ENCODE measurements around the gene DNHD1.
"Not testable (repeated sequence)": the region's sequence is repeated elsewhere in the genome, so short reads cannot be mapped to it uniquely, and the experiment has no call there.

Gene DNHD1

DNA sequence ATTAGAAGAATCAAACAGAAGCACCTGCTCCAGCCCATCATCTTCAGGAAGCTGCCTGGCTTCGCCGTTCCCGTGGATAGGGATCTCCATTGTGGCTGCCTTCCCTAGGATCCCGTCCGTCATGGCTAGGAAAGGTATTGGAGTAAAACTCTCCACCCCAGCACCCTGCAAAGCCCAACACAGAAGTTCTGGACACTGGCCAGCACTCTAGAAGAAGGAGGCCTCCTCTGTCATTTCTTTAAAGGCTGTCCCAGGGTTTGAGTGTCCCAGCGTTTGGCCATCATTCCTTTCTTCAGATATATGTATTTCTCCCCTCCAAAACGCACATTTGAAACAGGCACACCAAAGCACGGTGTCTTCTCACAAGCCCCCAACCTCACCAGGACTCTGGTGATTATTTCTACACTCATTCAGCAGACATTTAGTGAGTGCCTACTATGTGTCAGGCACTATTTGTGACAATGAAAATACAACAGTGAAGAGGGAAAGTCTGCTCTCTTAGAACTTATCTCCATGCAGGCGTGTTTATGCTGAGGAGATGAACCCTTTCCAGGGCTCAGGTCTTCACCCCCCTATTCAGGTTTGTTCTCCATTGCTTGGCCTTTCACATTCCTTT is 16.7 kb upstream of the DNHD1 start:
- no peak for DNase-seq

DNA sequence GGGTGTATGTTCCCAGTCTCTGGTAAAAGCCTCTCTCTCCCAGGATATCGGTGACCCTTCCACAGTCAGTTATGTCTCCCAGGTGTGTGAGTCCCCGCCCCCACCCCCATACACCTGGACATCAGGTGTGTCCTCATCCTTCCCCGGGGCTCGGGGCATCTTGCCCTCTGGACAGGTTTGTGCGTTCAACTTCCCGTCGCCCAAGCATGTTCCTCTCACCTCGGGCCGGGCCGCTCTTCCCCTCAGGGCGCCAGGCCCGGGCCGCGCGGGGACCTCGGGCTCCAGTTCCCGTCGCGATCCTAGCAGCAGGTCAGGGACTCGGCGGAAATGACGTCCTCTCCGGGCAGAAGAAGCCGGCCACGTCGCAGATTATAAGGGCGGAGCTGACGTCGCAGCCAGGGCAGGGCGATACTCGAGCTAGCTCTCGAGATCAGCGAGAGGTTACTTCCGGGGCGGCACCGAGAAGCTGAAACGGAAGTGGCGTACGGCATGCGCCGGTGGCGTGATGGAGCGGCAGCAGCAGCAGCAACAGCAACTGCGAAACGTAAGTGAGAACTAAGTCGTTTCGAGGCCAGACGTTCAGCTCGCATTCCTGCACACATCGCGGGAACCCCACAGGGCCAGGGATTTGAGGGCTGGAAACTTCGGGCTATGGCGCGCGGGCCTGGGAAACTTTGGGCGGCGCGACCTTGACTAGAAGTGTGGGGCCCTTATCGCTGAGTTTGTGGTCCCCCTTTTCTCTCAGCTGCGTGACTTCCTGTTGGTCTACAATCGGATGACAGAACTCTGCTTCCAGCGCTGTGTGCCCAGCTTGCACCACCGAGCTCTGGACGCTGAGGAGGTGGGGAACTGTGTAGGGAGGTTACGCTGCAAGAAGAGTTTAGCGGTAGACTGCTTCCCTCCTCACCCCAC is 15.8 kb upstream of the DNHD1 start, which contains the start of the genes ARFIP2 and TIMM10B:
Gene ARFIP2 (minus strand): TSS at position 320 of the 912 bp plus-strand sequence. CDS start 910 bp downstream, outside the sequence.
Gene TIMM10B (plus strand): TSS at position 490 of the 912 bp plus-strand sequence. CDS start 16 bp downstream, at position 506.
- peak; percentile 99 for DNase-seq

DNA sequence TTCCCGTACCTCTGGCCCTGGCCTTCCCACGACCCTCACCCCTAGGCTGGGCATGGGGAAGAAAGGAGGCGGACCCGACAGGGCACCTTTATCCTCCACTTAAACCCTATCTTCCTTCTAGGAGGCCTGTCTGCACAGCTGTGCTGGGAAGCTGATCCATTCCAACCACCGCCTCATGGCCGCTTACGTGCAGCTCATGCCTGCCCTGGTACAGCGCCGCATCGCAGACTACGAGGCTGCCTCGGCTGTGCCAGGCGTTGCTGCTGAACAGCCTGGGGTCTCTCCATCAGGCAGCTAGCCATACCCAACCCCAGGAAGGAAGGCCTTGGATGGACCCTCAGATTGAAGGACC is 15.2 kb upstream of the DNHD1 start:
- DNase-seq, result no peak

DNA sequence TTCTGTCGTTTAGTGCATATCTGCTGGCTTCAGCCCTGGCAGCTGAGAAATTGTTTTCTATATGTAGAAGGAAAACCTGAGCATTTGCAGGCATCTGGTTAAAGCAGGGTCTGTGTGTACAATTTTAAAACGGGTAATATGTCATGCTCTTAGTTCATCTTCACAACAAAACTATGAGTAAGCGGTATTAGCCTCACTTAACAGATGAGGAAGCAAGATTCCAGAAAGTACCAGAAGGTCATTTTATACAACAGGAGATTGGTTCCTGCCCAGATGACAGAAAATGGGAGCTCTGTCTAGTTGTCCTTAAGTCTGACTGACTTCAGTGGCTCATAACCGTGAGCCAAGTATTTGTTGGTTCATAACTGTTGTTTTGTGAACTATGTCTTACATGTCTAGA is 14.6 kb upstream of the DNHD1 start:
- no peak for DNase-seq

DNA sequence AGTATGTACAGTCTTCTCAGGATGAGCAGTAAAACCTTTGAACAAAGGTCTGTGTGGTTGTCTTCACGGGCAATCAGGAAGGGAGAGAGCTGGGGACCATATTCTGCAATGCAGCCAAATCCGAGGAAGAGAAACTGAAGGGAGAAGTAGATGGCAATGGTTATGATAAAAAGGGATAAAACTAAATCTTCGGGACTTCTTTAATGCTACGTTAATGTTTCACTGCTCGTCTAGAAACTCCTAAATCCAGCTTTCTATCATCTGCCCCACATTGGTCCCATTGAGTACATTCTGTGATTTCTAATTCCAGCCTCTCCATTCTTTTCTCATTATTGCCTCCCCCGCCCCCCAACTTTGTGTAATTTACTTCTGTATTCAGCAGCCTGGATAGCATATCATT is 14.1 kb upstream of the DNHD1 start:
- no peak for DNase-seq

DNA sequence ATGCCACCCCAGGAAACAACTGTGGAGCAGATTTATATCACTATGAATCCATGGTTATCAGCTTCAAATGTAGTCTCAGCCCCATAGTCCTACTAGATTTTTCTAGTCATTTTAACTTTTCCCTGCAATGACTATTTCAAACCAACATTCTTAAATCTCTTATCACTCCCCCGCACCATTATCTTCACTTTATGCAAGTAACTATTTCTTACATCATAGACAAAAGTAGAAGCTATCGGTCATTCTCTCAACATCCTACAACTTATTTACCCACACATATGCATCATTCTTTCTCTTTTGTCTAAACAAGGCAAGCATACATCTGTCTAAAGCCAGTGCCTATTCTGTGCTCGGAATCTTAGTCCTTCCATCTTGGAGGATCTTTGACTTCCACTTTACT is 11.4 kb upstream of the DNHD1 start:
- DNase-seq, result no peak

DNA sequence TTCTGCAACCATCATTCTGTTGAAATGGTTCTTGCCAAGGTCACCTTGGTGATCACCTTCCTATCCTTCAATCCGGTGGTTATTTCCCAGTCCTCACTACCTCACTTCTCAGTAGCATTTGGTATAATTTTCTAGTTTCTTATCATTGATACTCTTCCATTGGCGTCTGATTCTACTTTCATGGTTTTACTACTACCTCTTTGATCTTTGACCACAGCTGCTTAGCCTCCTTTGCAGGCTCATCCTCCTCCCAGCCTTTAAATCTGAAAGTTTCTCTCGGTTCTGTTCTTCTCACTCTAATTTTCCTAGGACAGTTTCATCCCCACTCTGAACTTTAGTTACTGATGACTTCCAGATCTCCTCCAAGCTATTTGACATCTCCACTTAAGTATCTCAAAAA is 10.8 kb upstream of the DNHD1 start:
- no peak for DNase-seq

DNA sequence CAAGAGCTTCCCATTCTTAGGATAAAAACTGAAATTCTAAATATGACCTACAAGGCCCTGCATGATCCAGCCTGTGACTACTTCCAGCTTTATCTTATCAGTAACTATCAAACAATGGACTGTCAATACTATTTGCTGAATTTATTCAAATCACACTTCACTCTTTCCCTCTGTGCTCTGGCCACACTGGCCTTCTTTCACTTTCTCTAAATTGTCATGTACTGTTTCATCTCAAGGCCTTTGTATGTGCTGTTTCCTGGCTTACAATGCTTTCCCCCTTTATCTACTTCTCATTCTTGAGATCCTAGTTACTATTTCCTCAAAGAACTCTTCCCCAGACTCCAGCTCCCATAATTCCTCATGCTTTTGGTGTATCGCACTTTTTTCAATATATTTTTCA is 10.1 kb upstream of the DNHD1 start:
- no peak for DNase-seq

DNA sequence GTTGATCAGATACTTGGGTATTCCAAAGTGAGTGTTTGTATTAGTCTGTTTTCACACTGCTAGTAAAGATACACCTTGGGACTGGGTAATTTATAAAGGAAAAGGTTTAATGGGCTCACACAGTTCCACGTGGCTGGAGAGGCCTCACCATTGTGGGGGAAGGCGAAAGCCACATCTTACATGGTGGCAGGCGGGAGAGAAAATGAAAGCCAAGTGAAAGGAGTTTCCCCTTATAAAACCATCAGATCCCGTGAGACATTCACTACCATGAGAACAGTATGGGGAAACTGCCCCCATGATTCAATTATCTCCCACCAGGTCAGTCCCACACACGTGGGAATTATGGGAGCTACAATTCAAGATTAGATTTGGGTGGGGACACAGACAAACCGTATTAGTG is 8.7 kb upstream of the DNHD1 start:
- no peak for DNase-seq

DNA sequence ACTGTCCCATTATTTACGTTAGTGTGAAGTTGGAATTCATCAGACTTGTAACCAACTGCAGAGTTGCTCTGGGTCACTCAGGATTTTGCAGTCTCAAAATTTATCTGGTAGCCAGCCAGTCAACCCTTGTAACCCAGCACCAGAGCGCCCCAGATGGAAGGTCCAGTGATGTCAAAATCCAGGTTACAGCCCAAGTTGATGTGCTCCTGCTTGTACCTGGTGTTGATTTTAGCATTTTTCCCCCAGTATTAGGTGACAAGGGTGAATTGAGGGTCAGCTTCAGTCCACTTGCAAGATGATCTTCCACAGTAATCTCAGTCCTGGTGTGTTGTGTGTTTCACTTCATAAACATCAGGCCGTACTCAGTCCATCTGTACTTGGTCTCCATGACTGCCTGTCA is 8.3 kb upstream of the DNHD1 start:
- DNase-seq, result no peak

DNA sequence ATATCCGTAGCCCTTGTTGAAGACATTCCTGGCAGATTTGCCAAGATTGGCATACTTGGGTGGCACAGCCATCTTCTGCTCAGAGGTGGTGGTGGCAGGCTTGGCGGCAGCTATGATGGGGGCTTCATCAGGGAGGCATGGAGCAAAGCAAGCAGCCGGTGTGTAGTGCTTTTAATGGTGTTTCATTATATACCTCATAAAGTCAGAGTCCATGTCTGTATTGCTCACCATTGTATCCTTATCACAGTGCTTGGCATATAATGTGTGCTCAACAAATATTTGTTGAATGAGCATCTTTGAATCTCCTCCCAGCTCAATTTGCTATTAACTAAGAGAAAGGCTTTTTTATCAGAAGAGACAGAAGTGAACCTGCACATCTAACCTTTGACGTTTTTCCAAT is 7.8 kb upstream of the DNHD1 start:
- no peak for DNase-seq

DNA sequence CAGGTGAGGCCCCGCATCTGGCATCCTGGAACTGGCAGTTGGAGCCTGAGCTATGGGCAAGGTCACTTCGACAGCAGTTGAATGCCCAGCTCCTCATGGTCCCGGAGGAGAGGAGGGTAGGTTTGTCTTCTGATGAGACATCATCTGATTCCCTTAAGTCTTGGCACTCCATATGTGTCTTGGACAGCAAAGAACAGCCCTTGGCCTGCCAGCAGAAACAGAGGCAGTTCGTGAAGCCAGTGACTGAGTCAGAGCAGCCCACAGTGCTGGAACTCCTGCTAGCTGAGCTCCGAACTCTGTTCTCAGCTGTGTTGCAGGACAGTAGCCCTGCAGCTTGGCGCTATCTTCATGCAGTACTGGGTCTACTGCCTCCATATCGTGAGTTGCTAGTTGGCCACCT is 1.0 kb downstream of the DNHD1 start:
- no peak for DNase-seq

DNA sequence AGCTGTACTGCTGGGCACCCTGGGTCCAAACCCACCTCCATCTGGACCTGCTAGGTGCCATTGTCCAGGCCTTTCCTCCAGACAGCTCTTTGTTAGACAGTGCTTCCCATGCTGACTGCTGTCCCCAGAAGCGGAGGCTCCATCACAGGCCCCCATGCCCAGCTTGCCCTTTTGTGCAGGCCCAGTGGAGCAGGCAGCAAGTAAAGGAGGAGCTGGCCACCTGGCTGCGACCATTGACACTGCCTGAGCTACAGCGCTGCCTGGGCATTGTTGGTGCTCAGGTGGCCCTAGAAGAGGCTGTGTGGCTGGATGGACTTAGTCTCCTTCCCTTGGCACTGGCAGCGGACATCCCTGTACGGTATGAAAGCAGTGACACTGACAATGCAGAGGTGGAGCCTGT is 1.5 kb downstream of the DNHD1 start:
- no peak for DNase-seq

DNA sequence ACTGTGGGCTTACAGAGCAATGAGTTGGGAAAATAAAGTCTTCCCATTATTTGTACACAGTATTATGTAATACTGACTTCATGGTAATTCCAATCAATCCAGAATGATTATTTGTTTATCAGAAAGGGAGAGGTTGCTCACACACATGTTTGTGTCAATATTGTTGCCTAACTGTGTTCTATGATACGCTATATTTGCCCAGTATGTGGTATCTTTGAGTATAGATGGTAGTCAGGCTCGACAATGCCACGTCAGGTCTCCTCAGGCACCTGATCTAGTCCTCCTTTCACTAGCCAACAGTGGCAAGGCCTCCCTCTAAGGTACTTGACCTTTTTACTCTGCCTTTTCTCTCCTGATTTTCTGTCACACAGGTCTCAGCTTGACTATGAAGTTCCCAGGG is 5.3 kb downstream of the DNHD1 start:
- no peak for DNase-seq

DNA sequence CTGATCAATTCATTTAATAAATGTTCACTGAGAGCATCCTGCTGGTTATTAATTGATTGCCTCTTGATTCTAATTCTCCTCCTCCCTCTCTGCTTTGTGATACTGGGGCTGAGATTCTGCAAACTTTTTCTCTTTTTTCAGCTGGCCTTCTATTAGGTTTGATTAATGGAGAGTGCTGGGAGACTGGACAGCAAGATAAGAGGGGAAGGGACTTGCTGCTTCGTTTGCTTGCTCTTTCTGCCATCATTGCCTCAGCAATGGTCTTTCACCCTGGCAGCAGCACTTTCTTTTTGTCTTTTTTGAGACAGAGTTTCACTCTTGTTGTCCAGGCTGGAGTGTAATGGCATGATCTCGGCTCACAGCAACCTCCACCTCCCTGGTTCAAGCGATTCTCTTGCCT is 7.1 kb downstream of the DNHD1 start:
- DNase-seq, result no peak

DNA sequence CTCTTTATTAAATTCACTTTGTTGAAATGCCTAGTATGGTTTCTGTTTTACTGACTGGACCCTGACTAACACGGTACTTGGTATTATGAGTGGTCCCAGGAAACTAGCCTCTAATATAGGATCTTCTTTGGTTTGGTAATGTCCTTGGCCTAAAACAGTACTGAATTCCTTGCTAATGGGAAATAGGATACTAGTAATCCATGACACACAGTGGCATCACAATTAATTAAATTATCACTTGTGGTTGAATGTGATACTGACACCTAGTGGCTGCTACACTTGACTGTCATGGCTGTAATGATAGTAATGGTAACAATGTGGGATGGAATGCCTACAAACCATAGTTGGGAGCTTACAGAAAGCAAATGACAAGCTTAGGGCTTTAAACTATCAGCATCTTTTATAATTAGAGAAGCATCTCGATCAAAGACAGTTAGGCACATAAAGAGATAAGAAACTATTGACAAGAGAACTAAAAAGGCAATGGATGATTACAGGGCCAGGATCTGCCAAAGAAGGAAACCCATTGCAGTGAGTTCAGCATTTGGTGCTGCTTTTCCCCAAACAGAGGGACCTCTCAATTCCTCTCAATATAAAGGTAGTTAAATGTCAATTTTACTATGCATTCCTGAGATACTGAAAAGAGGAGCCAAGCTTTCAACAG is 8.6 kb downstream of the DNHD1 start:
- no peak for DNase-seq

DNA sequence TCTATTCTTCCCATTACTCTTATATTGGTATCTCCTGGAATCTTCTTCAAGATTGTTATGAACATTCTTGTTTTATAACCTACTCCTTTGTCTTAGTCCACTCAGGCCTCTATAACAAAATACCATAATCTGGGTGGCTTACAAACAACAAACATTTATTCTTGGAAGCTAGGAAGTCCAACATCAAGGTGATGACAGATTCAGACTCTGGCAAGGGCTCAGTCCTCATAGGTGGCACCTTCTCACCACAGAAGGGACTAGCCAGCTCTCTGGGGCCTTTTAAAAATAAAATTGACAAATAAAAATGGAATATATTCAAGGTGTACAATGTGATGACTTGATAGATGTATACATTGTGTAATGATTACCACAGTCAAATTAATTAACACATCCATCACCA is 19.8 kb downstream of the DNHD1 start:
- DNase-seq, result no peak

DNA sequence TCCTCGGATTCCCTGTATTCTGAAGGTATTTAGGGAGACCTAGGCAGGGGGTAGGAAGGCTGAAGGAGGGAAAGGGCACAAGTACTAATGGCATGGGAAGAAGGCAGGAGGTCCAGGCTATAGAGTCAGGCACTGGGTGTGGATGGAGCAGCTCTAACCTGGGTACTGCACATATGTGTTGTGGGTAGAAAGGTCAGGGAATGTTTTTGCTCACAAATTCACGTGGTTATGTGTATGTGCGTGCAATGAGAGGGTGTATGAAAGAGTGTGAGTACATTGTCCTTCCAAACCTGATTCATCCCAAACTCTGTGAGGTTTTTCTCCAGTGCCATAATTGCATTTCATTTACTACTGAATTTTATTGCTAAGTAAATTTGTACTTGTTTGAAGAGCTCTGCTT is 23.2 kb downstream of the DNHD1 start:
- DNase-seq, result no peak

DNA sequence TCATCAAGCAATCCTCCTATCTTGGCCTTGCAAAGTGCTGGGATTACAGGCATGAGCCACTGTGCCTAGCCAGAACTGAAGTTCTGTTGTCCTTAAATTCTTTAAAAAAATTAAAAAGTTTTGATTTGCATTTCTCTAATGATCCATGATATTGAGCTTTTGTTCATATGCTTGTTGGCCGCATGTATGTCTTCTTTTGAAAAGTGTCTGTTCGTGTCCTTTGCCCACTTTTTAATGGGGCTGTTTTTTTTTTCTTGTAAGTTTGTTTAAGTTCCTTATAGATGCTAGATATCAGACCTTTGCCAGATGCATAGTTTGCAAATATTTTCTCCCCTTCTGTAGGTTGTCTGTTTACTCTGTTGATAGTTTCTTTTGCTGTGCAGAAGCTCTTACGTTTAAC is 24.9 kb downstream of the DNHD1 start:
- not testable (repeated sequence) for DNase-seq

DNA sequence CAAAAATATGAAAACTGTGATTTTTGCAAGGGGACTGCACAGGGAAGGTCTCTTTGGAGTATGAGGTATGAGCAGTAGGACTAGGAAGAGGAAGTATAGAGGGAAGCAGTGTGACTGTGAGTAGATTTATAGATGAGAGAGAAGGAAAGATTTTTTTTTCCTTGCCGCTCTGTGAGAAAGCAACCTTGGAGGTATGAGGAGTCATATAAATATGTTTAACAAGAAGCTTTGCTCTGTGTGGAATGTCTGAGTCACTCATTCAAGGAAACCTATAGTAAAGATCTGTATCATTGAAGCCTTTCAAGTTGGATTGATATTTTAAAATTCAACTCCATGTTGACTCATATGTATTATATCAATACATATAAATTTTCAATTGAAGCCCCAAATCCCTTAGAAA is 26.2 kb downstream of the DNHD1 start:
- DNase-seq, result no peak

DNA sequence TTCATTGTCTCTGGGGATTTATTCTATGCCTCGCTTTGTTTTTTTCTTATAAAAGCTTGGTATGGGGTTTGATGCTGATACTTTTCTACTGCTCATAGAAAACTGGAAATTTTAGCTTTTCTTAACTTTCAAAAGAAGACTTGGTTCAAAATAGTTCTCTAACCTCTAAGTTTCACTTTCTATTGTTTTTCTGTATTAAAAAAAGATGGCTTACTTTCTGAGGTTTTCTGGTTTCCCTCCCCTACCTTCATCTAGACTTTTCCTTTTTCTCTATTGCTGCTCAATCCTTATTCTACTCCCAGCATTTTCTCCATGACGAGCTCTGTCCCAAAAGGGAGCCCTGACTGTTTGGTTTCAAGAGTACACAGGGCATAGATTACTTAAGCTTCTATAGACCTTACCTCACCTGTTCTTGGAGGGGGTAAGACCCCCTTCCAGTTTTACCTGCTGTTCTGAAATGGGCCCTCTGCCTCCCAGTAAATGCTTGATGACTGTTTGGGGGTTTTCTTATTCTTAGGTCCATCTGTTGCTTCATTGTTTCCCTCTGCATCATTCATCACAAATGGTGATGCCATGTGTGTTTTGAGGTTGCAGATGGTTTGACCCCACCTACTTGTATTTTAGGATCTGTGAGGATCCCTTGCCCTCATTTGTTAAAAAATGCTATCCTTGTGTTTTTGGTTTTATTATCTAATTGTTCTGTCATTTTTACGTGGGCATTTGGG is 29.5 kb downstream of the DNHD1 start:
- no peak for DNase-seq

DNA sequence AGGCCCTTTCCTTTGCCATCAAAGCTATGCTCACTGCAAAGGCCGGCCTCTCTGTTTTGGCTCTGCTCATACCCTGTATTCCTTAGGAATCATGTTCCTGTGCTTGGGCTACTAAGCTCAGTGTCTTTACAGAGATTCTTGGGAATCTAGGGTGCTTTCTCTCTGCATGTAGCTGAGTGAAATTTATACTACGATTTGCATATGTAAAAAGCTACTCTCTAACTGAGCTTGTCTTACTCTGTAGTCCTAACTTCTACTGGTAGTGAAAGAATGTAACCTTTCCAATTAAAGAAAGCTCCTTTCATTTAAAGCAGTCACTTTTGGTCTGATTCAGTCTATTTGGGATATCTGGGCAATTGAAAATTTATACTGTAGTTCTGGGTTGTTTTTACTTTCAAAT is 32.2 kb downstream of the DNHD1 start:
- DNase-seq, result no peak

DNA sequence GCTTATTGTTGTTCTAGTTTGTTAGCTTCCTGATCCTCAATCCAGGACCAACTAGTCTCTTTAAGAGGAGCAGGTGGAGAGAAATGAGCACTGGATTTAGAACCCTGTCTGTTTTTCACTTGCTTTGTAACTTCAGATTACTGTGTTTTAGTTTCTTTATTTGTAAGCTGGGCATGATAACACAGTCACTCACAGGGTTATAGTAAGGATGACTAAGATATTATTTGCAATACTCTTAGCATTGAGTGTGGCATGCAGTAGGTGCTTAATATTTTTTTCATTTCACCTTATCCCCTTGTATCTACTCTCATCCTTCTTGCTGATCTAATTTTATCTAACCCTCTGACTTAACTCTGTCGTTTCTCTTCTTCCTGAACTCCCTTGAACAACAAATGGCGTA is 33.8 kb downstream of the DNHD1 start:
- no peak for DNase-seq
